Islet of Langerhans (tissue), 1 donor: ENCODE data around the gene POLD2.

Source experiments
- FAIRE-seq: peaks from one replicate; lab custom pipeline; 2011; peaks lifted over from hg19 to GRCh38; lab: Jason Lieb, UNC

POLD2 gene

GRCh38 chr7:44080118-44080517 lies 43.2 kb downstream of the POLD2 start:
- FAIRE-seq: no peak

- no peak for FAIRE-seq
Observed at GRCh38 chr7:44079331-44080021, 43.9 kb downstream of the POLD2 start.

- no peak for FAIRE-seq
Observed at GRCh38 chr7:44078521-44078920, 44.8 kb downstream of the POLD2 start.

GRCh38 chr7:44077681-44078091 lies 45.7 kb downstream of the POLD2 start:
- no peak for FAIRE-seq

- FAIRE-seq: no peak
Observed at GRCh38 chr7:44077061-44077460, 46.3 kb downstream of the POLD2 start.

GRCh38 chr7:44076101-44076895 lies 47.0 kb downstream of the POLD2 start:
- no peak for FAIRE-seq

GRCh38 chr7:44075296-44076075 lies 47.9 kb downstream of the POLD2 start:
- FAIRE-seq: no peak

GRCh38 chr7:44074349-44074695 lies 49.0 kb downstream of the POLD2 start:
- FAIRE-seq: no peak

GRCh38 chr7:44073664-44074348 lies 49.5 kb downstream of the POLD2 start:
- no peak for FAIRE-seq

- FAIRE-seq: no peak
Observed at GRCh38 chr7:44072364-44073231, 50.8 kb downstream of the POLD2 start.

GRCh38 chr7:44071726-44072363 lies 51.5 kb downstream of the POLD2 start:
- FAIRE-seq: no peak

- FAIRE-seq: no peak
Observed at GRCh38 chr7:44068054-44068453, 55.3 kb downstream of the POLD2 start.

GRCh38 chr7:44067064-44067951 lies 56.0 kb downstream of the POLD2 start:
- FAIRE-seq: no peak

GRCh38 chr7:44066494-44067063 lies 56.8 kb downstream of the POLD2 start:
- FAIRE-seq: no peak

- FAIRE-seq: no peak
Observed at GRCh38 chr7:44066111-44066460, 57.3 kb downstream of the POLD2 start.

GRCh38 chr7:44065431-44066110 lies 57.8 kb downstream of the POLD2 start, which contains the start of gene PGAM2:
Gene PGAM2 (minus strand): TSS chr7:44065567. CDS start chr7:44065529, 38 bp downstream.
- FAIRE-seq: no peak

- no peak for FAIRE-seq
Observed at GRCh38 chr7:44064791-44065430, 58.4 kb downstream of the POLD2 start.
